HepG2 (cell line): ENCODE measurements around the gene FAT4. TPM values are rescaled to one million over a fixed set of nuclear protein-coding genes. Genes with fewer than 3 reads are reported as not detected.

ENCODE experiments used
- ATAC-seq: fragments of 200-7000 bp; cut with Tn5 transposase; 3 replicates; pipeline ENCODE4 v1.9.1; 2020; ENCODE audit warnings: mild to moderate bottlenecking, moderate library complexity
- BruUV-seq: library from RNA; stranded (reverse); fragments of 400-500 nt; replicated peaks from 2 replicates; lab custom pipeline; 2021; lab: Mats Ljungman, UMichigan
- CTCF ChIA-PET: fragments of 300-600 bp; formaldehyde crosslinking; extraction: SDS; loops from one replicate; lab custom pipeline; 2021; ENCODE audit warnings: low total read pairs, inconsistent platforms, low intra/inter-chr PET ratio; lab: Yijun Ruan, JAX
- POLR2A ChIA-PET: fragments of 350-600 bp; sonication (Branson Sonifier 250); formaldehyde crosslinking; loops from one replicate; lab custom pipeline; 2020; ENCODE audit warnings: antibody characterized with exemption, inconsistent platforms; lab: Yijun Ruan, JAX
- DNase-seq: peaks from one replicate; pipeline ENCODE4 v3.0.0-alpha.2; 2015; ENCODE audit warnings: low spot score
- FAIRE-seq: peaks from 3 replicates; lab custom pipeline; 2011; peaks lifted over from hg19 to GRCh38; lab: Jason Lieb, UNC
- H2AFZ ChIP-seq: one replicate; pipeline ENCODE4 v1.6.1; 2011; ENCODE audit warnings: low read length, inconsistent platforms
- H3K27ac ChIP-seq: fragments of 300-600 bp; 3 replicates; pipeline ENCODE4 v1.8.0; 2011; ENCODE audit warnings: mixed run types, mild to moderate bottlenecking, mixed read lengths, low read length, inconsistent platforms; ENCODE audit not compliant: insufficient read depth; ENCODE audit errors: extremely low read length
- H3K27me3 ChIP-seq, 2 experiments: fragments of 200-600 bp in 1 of 2; 2 replicates in 1 of 2; 3 replicates in 1 of 2; pipeline versions ENCODE4 v1.6.0 to v1.8.0; 2011; ENCODE audit warnings: low read length in 2 of 2, mild to moderate bottlenecking in 2 of 2, moderate library complexity in 2 of 2, inconsistent platforms in 1 of 2; ENCODE audit not compliant: insufficient read depth in 2 of 2, control insufficient read depth in 1 of 2
- H3K36me3 ChIP-seq, 2 experiments: fragments of 200-600 bp in 1 of 2; replicated peaks in 1 of 2; 2 replicates in 1 of 2; 3 replicates in 1 of 2; pipeline versions ENCODE4 v1.5.1 to v1.8.0; 2011; ENCODE audit warnings: low read length in 2 of 2, inconsistent platforms in 1 of 2; ENCODE audit not compliant: insufficient read depth in 2 of 2, control insufficient read depth in 1 of 2
- H3K4me1 ChIP-seq: 2 replicates; pipeline ENCODE4 v1.5.1; 2012; ENCODE audit warnings: low read length, inconsistent platforms; ENCODE audit not compliant: insufficient read depth
- H3K4me2 ChIP-seq: 2 replicates; pipeline ENCODE4 v1.6.0; 2011; ENCODE audit warnings: low read depth, low read length, inconsistent platforms
- H3K4me3 ChIP-seq, 3 experiments: fragments of 200-600 bp in 1 of 3; sonication (generic), shearing (Covaris generic) in 1 of 3; replicated peaks in 1 of 3; 2 replicates each; pipeline ENCODE4 v1.5.1; 2011 to 2016; ENCODE audit warnings: low read length in 3 of 3, inconsistent platforms in 2 of 3, low read depth in 2 of 3, mild to moderate bottlenecking in 2 of 3, control low read depth in 1 of 3, mixed read lengths in 1 of 3; ENCODE audit not compliant: insufficient read depth in 1 of 3
- H3K79me2 ChIP-seq: one replicate; pipeline ENCODE4 v1.6.1; 2011; ENCODE audit warnings: low read length, inconsistent platforms; ENCODE audit not compliant: insufficient read depth
- H3K9ac ChIP-seq: 2 replicates; pipeline ENCODE4 v1.6.0; 2011; ENCODE audit warnings: mild to moderate bottlenecking, low read depth, low read length, inconsistent platforms; ENCODE audit not compliant: insufficient read depth
- H3K9me3 ChIP-seq: 2 replicates; pipeline ENCODE4 v1.5.1; 2012; ENCODE audit warnings: mild to moderate bottlenecking, low read length
- H4K20me1 ChIP-seq: 2 replicates; pipeline ENCODE4 v1.6.0; 2011; ENCODE audit warnings: inconsistent platforms, mild to moderate bottlenecking, low read length, moderate library complexity; ENCODE audit not compliant: insufficient read depth
- AGO1 ChIP-seq: fragments of 200-400 bp; formaldehyde crosslinking; IDR thresholded peaks from 2 replicates; pipeline ENCODE4 v1.6.1; 2017; ENCODE audit warnings: mild to moderate bottlenecking, low read depth, low read length, moderate library complexity; ENCODE audit not compliant: poor library complexity, severe bottlenecking
- HOXA9 ChIP-seq: sonication (generic); formaldehyde crosslinking; IDR thresholded peaks from 2 replicates; pipeline ENCODE4 v1.8.1; 2022; ENCODE audit warnings: missing genetic modification reagents, mild to moderate bottlenecking, moderate library complexity, borderline replicate concordance
- MIXL1 ChIP-seq: IDR thresholded peaks from 2 replicates; pipeline ENCODE4 v1.6.1; 2016
- MTF1 ChIP-seq: sonication (generic); formaldehyde crosslinking; IDR thresholded peaks from 2 replicates; pipeline ENCODE4 v1.5.0; 2020; ENCODE audit warnings: missing genetic modification reagents
- NONO ChIP-seq, 2 experiments: fragments of 450-650 bp in 1 of 2; sonication (generic) in 1 of 2; formaldehyde crosslinking in 1 of 2; IDR thresholded peaks in 1 of 2; conservative IDR thresholded peaks in 1 of 2; 2 replicates each; pipeline versions ENCODE4 v1.6.1 to v1.8.0; 2017 to 2022; ENCODE audit warnings: mild to moderate bottlenecking in 1 of 2, missing genetic modification reagents in 1 of 2, moderate library complexity in 1 of 2
- TMF1 ChIP-seq: sonication (generic); formaldehyde crosslinking; IDR thresholded peaks from 2 replicates; pipeline ENCODE4 v1.8.1; 2022; ENCODE audit warnings: low read depth, missing genetic modification reagents
- TSC22D2 ChIP-seq: sonication (generic); formaldehyde crosslinking; IDR thresholded peaks from 2 replicates; pipeline ENCODE4 v1.5.1; 2020; ENCODE audit warnings: missing genetic modification reagents, mild to moderate bottlenecking, borderline replicate concordance
- ZBTB38 ChIP-seq: sonication (generic); formaldehyde crosslinking; IDR thresholded peaks from 2 replicates; pipeline ENCODE4 v1.5.1; 2020; ENCODE audit warnings: mild to moderate bottlenecking, missing genetic modification reagents
- ZNF446 ChIP-seq: sonication (generic); formaldehyde crosslinking; IDR thresholded peaks from 2 replicates; pipeline ENCODE4 v1.5.0; 2020; ENCODE audit warnings: mild to moderate bottlenecking, missing genetic modification reagents
- ZNF644 ChIP-seq: IDR thresholded peaks from 2 replicates; pipeline ENCODE4 v1.6.1; 2016; ENCODE audit warnings: low read depth
- ZNF724P ChIP-seq: sonication (generic); formaldehyde crosslinking; IDR thresholded peaks from 2 replicates; pipeline ENCODE4 v1.8.0; 2022; ENCODE audit warnings: missing genetic modification reagents, borderline replicate concordance
- ZNF788 ChIP-seq: sonication (generic); formaldehyde crosslinking; IDR thresholded peaks from 2 replicates; pipeline ENCODE4 v1.5.0; 2020; ENCODE audit warnings: mild to moderate bottlenecking, missing genetic modification reagents, borderline replicate concordance
- WGBS: methylation state at CpG from one replicate; pipeline ENCODE4 v1.1.6; 2017; ENCODE audit warnings: low lambda C conversion rate; 5-methylcytosine and 5-hydroxymethylcytosine counted together
- in situ Hi-C: cut with HindIII; loops from 2 replicates; pipeline ENCODE4 v1.10.0; 2017; ENCODE audit warnings: low pct_unique_long_range_greater_than_20kb; ENCODE audit not compliant: extremely low pct_ligation_motif_present
- intact Hi-C: fragments of 100-400 bp; cut with micrococcal nuclease; formaldehyde crosslinking; loops from one replicate; pipeline ENCODE4 v1.10.0; 2022; ENCODE audit not compliant: unreplicated experiment
- polyA plus RNA-seq, 8 experiments: library from polyadenylated mRNA; depleted of rRNA in 3 of 8; stranded (reverse) in 7 of 8; unstranded in 1 of 8; fragments of >200 nt; fragmentation: Illumina TruSeq in 4 of 8; extraction: Trizol in 4 of 8; gene quantifications; 2 replicates each; pipeline versions ENCODE4 v1.2.1 to v1.2.3, GENCODE V29; 2011 to 2016; ENCODE audit warnings: low read depth in 4 of 8, missing spikeins in 1 of 8, mixed read lengths in 1 of 8; ENCODE audit not compliant: insufficient read depth in 1 of 8
- total RNA-seq, 5 experiments: library from RNA; depleted of rRNA; stranded (reverse); fragments of >200 nt; fragmentation: Illumina TruSeq; extraction: Trizol; gene quantifications; 2 replicates each; pipeline ENCODE4 v1.2.3, GENCODE V29; 2016; ENCODE audit warnings: low read depth in 1 of 5
- TF ChIP-seq, protein P1 (sequence below): sonication (generic); formaldehyde crosslinking; IDR thresholded peaks from 2 replicates; pipeline ENCODE4 v1.9.0; 2021; ENCODE audit warnings: missing genetic modification reagents, borderline replicate concordance
- TF ChIP-seq, protein P2 (sequence below): conservative IDR thresholded peaks from 2 replicates; pipeline ENCODE4 v1.6.1; 2018; ENCODE audit warnings: missing genetic modification reagents
- TF ChIP-seq, protein P3 (sequence below): sonication (generic); formaldehyde crosslinking; IDR thresholded peaks from 2 replicates; pipeline ENCODE4 v1.8.0; 2022; ENCODE audit warnings: mild to moderate bottlenecking, missing genetic modification reagents, borderline replicate concordance

FAT4 gene
- total and polyA plus RNA-seq, 2 of the 13 experiments (the other 11 are each of a cell fraction or from before 2014, with no cell fraction given) = 0.27 to 1.2 TPM

DNA sequence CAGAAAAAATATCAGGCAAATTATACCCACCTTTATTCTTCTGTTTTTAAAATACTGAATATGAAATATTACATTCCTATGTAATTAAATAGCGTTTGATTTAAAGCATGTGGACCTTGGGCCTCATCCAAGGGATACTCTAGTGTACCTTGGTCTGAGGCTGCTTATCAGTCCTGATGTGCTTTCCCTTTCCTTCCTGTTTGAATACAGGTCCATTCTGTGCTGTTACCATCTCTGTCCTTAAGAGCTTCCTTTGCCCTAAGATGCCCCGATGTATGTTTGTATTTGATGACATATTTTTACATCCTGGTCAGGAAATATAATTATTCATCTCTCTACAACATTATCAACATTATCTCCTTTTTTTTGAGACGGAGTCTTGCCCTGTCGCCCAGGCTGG, 24.1 kb downstream of the FAT4 start:
- TF ChIP-seq ZBTB38 (CRISPR knock-in tag) = no peak
- no peak for TF ChIP-seq TSC22D2 (CRISPR knock-in tag)
- TF ChIP-seq AGO1 = no peak
- TF ChIP-seq, protein P1, sequence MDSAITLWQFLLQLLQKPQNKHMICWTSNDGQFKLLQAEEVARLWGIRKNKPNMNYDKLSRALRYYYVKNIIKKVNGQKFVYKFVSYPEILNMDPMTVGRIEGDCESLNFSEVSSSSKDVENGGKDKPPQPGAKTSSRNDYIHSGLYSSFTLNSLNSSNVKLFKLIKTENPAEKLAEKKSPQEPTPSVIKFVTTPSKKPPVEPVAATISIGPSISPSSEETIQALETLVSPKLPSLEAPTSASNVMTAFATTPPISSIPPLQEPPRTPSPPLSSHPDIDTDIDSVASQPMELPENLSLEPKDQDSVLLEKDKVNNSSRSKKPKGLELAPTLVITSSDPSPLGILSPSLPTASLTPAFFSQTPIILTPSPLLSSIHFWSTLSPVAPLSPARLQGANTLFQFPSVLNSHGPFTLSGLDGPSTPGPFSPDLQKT (CRISPR knock-in tag) = no peak
- TF ChIP-seq ZNF644 (CRISPR knock-in tag) = no peak
- no peak for TF ChIP-seq TMF1 (CRISPR knock-in tag)
- TF ChIP-seq ZNF724P = no peak
- TF ChIP-seq NONO (IDR thresholded peaks at IDR 0.05) = no peak
- TF ChIP-seq NONO (CRISPR knock-in tag; conservative IDR thresholded peaks at IDR 0.05) = no peak
- no peak for TF ChIP-seq ZNF788
- no peak for TF ChIP-seq ZNF446 (CRISPR knock-in tag)
- no peak for TF ChIP-seq HOXA9
- no peak for TF ChIP-seq MIXL1 (CRISPR knock-in tag)
- TF ChIP-seq, protein P2, sequence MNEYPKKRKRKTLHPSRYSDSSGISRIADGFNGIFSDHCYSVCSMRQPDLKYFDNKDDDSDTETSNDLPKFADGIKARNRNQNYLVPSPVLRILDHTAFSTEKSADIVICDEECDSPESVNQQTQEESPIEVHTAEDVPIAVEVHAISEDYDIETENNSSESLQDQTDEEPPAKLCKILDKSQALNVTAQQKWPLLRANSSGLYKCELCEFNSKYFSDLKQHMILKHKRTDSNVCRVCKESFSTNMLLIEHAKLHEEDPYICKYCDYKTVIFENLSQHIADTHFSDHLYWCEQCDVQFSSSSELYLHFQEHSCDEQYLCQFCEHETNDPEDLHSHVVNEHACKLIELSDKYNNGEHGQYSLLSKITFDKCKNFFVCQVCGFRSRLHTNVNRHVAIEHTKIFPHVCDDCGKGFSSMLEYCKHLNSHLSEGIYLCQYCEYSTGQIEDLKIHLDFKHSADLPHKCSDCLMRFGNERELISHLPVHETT = no peak
- no peak for TF ChIP-seq MTF1
- TF ChIP-seq, protein P3, sequence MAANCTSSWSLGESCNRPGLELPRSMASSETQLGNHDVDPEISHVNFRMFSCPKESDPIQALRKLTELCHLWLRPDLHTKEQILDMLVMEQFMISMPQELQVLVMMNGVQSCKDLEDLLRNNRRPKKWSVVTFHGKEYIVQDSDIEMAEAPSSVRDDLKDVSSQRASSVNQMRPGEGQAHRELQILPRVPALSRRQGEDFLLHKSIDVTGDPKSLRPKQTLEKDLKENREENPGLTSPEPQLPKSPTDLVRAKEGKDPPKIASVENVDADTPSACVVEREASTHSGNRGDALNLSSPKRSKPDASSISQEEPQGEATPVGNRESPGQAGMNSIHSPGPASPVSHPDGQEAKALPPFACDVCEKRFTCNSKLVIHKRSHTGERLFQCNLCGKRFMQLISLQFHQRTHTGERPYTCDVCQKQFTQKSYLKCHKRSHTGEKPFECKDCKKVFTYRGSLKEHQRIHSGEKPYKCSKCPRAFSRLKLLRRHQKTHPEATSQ (CRISPR knock-in tag) = no peak
- TF ChIP-seq, all 625 proteins: peak for 0
- H3K4me2 ChIP-seq = no peak overlapping the region
- FAIRE-seq (no peak), DNase-seq (no peak), ATAC-seq (0 out of 3 replicates have a peak, but pooled peaks have one; percentile 56)
- ChIA-PET CTCF (no interaction called here), POLR2A (no interaction called here)
- 49% methylated on average over 4 of the region's 4 CpGs for WGBS
- no peaks in the 10 kb centered on the region for H3K9me3 ChIP-seq
- no peak overlapping the region for H3K9ac ChIP-seq
- in situ Hi-C loops (no loop called here), intact Hi-C loops (no loop called here)
- H4K20me1 ChIP-seq = no peaks in the 10 kb centered on the region
- H3K27ac ChIP-seq = no peak overlapping the region
- H3K4me1 ChIP-seq = no peaks in the 10 kb centered on the region
- no TSS peak for BruUV-seq
- H2AFZ ChIP-seq = no peak overlapping the region
- H3K4me3 ChIP-seq = no peak overlapping the region
- H3K79me2 ChIP-seq = no peaks in the 10 kb centered on the region
- H3K36me3 ChIP-seq = no peaks in the 10 kb centered on the region
- H3K27me3 ChIP-seq = no peaks in the 10 kb centered on the region; a peak in 1 of 5 replicates
